ENCODE measurements around the gene ITPA. TPM values are rescaled to one million over a fixed set of nuclear protein-coding genes. Genes with fewer than 3 reads are reported as not detected.

The ITPA gene
- total and polyA plus RNA-seq, 2 of the 4 experiments (the other 2 are of a cell fraction), result 32.4 to 49.0 TPM

GRCh38 chr20:3251806-3252205, 42.5 kb downstream of the ITPA start:
- H3K14ac ChIP-seq (replicated peaks; ENCODE audit: low read depth, low read length), result no peak overlapping the region
- no peak overlapping the region for H2BK15ac ChIP-seq (ENCODE audit: low read depth, low read length)
- no peak overlapping the region for H2BK5ac ChIP-seq (ENCODE audit: low read depth, low read length, poor library complexity, severe bottlenecking)
- 47% methylated on average over 2 of the region's 8 CpGs; no CpG with 5 or more reads in 1 of the 2 experiments for WGBS, 2 experiments (ENCODE audit: extremely low coverage in 2 of 2, insufficient read length in 1 of 2)
- no peak overlapping the region for H3K4ac ChIP-seq (ENCODE audit: low read depth, low read length)
- H2BK120ac ChIP-seq (ENCODE audit: low read depth, low read length), result no peak overlapping the region
- H3K18ac ChIP-seq (ENCODE audit: low read depth, low read length), result no peak overlapping the region
- ChIA-PET POLR2A (ENCODE audit: unreplicated experiment) (no interaction called here), CTCF (no interaction called here)
- no peaks in the 10 kb centered on the region for H3K9me3 ChIP-seq (ENCODE audit: control insufficient read depth, insufficient read depth, low read length)
- H3K23ac ChIP-seq (ENCODE audit: low read depth, low read length), result no peak overlapping the region
- H3K4me3 ChIP-seq (ENCODE audit: insufficient read depth, low read depth, low read length), result no peak overlapping the region
- DNase-seq, result peak; percentile 67
- no peak overlapping the region for H3K56ac ChIP-seq (ENCODE audit: extremely low read depth, insufficient read depth, low read length)
- TF ChIP-seq NFE2L2 (IDR thresholded peaks at IDR 0.05; ENCODE audit: low read depth, low read length), result no peak
- TF ChIP-seq, protein P1, sequence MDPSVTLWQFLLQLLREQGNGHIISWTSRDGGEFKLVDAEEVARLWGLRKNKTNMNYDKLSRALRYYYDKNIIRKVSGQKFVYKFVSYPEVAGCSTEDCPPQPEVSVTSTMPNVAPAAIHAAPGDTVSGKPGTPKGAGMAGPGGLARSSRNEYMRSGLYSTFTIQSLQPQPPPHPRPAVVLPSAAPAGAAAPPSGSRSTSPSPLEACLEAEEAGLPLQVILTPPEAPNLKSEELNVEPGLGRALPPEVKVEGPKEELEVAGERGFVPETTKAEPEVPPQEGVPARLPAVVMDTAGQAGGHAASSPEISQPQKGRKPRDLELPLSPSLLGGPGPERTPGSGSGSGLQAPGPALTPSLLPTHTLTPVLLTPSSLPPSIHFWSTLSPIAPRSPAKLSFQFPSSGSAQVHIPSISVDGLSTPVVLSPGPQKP (IDR thresholded peaks at IDR 0.05; ENCODE audit: borderline replicate concordance, low read depth, low read length), result no peak
- TF ChIP-seq, protein P2, sequence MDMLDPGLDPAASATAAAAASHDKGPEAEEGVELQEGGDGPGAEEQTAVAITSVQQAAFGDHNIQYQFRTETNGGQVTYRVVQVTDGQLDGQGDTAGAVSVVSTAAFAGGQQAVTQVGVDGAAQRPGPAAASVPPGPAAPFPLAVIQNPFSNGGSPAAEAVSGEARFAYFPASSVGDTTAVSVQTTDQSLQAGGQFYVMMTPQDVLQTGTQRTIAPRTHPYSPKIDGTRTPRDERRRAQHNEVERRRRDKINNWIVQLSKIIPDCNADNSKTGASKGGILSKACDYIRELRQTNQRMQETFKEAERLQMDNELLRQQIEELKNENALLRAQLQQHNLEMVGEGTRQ (IDR thresholded peaks at IDR 0.05; ENCODE audit: low read depth, low read length), result no peak
- no peak for TF ChIP-seq MAZ (IDR thresholded peaks at IDR 0.05; ENCODE audit: borderline replicate concordance, low read depth, low read length)
- TF ChIP-seq FOS (IDR thresholded peaks at IDR 0.05; ENCODE audit: low read depth, low read length), result no peak
- TF ChIP-seq RCOR1 (IDR thresholded peaks at IDR 0.05; ENCODE audit: insufficient replicate concordance, low read length), result no peak
- TF ChIP-seq CTCF (conservative IDR thresholded peaks at IDR 0.05; ENCODE audit: low read depth, low read length), result no peak
- no peak for TF ChIP-seq BHLHE40 (IDR thresholded peaks at IDR 0.05; ENCODE audit: low read depth, low read length)
- TF ChIP-seq CEBPB (IDR thresholded peaks at IDR 0.05; ENCODE audit: low read depth, low read length), result no peak
- TF ChIP-seq MXI1 (IDR thresholded peaks at IDR 0.05; ENCODE audit: borderline replicate concordance, low read depth, low read length), result no peak
- H4K5ac ChIP-seq (ENCODE audit: low read depth, low read length), result no peak overlapping the region
- H3K27me3 ChIP-seq (ENCODE audit: control insufficient read depth, insufficient read depth, low read length), result peaks cover 6% of the 10 kb centered on the region; the same call in 1 of the 2 replicates
- no peaks in the 10 kb centered on the region for H3K4me1 ChIP-seq (ENCODE audit: control insufficient read depth, insufficient read depth, low read length)
- dilution Hi-C loops (cut with HindIII; ENCODE audit: low sequenced_read_pairs, unreplicated experiment) (no loop called here), in situ Hi-C loops (cut with MboI; ENCODE audit: low sequenced_read_pairs) (no loop called here), intact Hi-C loops (cut with micrococcal nuclease) (no loop called here)
- no peak overlapping the region for H3K9ac ChIP-seq (ENCODE audit: low read depth, low read length)
- H3K9me1 ChIP-seq (ENCODE audit: insufficient read depth, low read length), result no peaks in the 10 kb centered on the region
- no peaks in the 10 kb centered on the region for H4K20me1 ChIP-seq (ENCODE audit: insufficient read depth, low read length)
- H3K4me2 ChIP-seq (ENCODE audit: low read depth, low read length), result no peak overlapping the region
- no peak overlapping the region for H2AK5ac ChIP-seq (ENCODE audit: low read depth, low read length)
- no peak overlapping the region for H2BK20ac ChIP-seq (ENCODE audit: low read depth, low read length)
- peaks cover 40% of the 10 kb centered on the region for H3K36me3 ChIP-seq (ENCODE audit: control insufficient read depth, insufficient read depth, low read length)
- no TSS peak for BruUV-seq (replicated peaks)
- H3K27ac ChIP-seq (ENCODE audit: insufficient read depth, low read length), result no peak overlapping the region
- H4K91ac ChIP-seq (ENCODE audit: insufficient read depth, low read depth, low read length), result no peak overlapping the region
- ATAC-seq (ENCODE audit: low read depth), result peak; percentile 30; the same call in 1 of the 2 replicates
- no peak overlapping the region for H2AFZ ChIP-seq (replicated peaks; ENCODE audit: low read length, poor library complexity)
- H3K79me1 ChIP-seq (ENCODE audit: low read depth in 1 of 2, low read length in 2 of 2), result no peaks in the 10 kb centered on the region
- H2AK9ac ChIP-seq (replicated peaks; ENCODE audit: low read depth, low read length, poor library complexity), result no peak overlapping the region
- no peak overlapping the region for H4K8ac ChIP-seq (ENCODE audit: low read depth in 2 of 2, low read length in 2 of 2)

All from IMR-90 (cell line).